ENCODE data around the gene SHPK.

The SHPK gene

DNA sequence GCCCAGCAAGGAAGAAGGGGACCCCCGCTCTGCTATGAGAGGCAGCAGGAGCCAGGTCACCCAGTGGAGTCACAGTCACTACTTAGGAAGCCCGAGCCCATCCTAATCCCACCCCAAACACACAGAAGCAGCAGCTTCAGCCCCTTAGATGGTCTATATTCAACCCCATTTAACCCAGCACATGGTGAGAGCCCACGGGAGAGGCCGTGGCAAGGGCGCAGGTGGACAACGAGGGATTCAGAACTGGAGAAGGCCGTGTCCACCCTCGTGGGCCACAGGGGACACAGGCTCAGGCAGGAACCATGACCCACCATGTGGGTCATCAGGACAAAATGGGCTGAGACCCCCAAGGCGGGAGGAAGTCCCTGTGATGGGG lies 76.8 kb downstream of the SHPK start:
- Histone ChIP-seq H3K27ac (no peak overlapping the region), H3K36me3 (ENCODE audit: insufficient read depth, low read length) (no peaks in the 10 kb centered on the region), H3K9me3 (ENCODE audit: low read depth, low read length) (no peaks in the 10 kb centered on the region), H3K4me3 (no peak overlapping the region), H3K9ac (ENCODE audit: insufficient read length) (no peak overlapping the region)
- TF ChIP-seq FOXP2 (optimal IDR thresholded peaks at IDR 0.05; ENCODE audit: control extremely low read depth, extremely low read length, insufficient read depth), result no peak
- no peak for TF ChIP-seq EZH2 (IDR thresholded peaks at IDR 0.05)
- no peak for TF ChIP-seq POLR2AphosphoS5 (IDR thresholded peaks at IDR 0.05; ENCODE audit: borderline replicate concordance, low read depth, low read length)
- no peak for DNase-seq (ENCODE audit: low read depth, low spot score)

DNA sequence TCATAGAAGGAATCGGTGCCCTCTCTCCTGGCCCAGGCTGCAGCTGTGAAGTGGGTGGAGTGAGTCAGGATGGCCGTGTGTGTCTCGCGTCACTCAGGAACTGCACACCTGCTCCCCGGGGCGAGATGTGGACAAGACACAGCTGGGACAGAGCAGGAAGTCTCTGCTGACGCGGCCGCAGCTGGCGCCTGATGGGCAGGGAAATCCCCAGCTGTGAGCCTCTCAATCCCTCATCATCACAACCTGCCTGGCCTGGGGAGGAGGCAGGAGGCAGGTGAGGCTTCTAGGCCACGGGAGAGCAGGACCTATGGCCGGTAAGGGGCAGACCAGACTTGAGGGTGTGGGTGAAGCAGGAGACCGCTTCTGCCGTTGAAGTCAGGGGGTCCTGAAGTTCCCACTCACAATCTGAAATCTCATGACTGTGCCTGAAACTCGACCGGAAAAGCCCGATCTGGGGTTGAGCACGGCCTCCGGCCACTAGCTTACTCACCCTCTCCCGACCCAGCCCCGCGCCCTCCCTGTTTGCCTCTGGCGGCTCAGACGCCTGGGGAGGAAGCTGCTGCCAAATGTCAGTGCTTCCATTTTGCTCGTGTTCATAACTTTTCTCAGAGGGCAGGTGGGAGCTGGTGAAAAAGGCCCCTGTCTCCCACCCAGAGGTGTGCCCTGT lies 77.3 kb downstream of the SHPK start:
- Histone ChIP-seq H3K27ac (no peak overlapping the region), H3K4me3 (no peak overlapping the region), H3K9ac (ENCODE audit: insufficient read length) (no peak overlapping the region), H3K9me3 (ENCODE audit: low read depth, low read length) (no peaks in the 10 kb centered on the region), H3K36me3 (ENCODE audit: insufficient read depth, low read length) (no peaks in the 10 kb centered on the region)
- no peak for DNase-seq (ENCODE audit: low read depth, low spot score)
- TF ChIP-seq FOXP2 (optimal IDR thresholded peaks at IDR 0.05; ENCODE audit: control extremely low read depth, extremely low read length, insufficient read depth) (no peak), EZH2 (IDR thresholded peaks at IDR 0.05) (no peak), POLR2AphosphoS5 (IDR thresholded peaks at IDR 0.05; ENCODE audit: borderline replicate concordance, low read depth, low read length) (no peak)
